Limb (tissue), 2 donors: ENCODE data around the gene TTC28.

ENCODE experiments used
- DNase-seq, 2 donors: peaks; one replicate each; pipeline ENCODE4 v3.0.0-alpha.2; 2016; ENCODE audit errors: extremely low spot score in 2 of 2

The TTC28 gene

DNA sequence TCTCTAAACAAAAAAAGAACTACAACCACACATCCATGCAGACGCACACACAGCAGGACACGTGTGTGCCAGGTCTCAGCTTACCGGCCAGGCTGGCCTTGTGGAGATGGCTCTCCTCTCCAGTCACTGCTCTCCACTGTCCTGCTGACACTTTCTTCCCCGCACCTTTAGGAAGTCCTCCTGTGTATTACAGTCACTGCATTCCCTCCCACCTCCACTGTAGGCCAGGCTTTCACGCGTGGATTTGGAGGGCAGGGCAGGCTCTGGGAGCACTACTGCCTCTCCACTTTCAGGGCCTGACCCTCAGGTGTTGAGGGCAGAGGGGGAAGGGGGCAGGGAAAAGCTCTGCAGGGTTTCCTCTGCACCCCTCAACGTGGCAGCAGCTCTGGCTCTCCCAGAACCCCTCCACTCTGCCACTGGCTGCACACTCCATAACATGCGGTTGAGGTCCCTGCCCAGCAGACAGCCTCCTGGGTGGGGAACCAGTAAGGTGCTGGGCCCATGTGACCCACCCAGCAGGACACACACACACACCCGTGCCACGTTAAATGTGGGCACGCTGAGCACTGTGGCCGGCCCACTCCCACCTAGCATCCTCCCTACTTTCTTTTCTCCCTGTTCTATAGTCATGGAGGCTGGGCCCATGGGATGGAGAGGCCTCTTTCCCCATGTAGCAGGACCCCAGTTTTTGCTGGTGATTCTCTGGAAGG lies 653.6 kb downstream of the TTC28 start:
- DNase-seq: no peak

DNA sequence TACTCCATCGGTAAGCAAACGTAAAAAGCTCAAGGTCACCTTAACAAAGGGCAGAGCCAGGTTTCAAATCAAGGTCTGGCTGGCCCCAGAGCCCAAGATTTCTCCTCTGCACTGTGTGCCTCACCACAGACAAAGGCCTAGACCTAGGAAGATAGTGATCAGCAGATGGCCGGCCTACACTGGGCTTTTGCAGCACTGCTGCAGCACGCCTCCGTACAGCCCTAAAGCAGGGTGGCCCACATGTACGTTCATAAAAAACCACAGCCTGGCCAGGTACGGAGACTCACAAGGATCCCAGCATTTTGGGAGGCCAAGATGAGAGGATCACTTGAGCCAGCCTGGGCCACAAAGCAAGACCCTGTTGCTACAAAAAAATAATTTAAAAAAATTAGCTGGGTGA lies 654.3 kb downstream of the TTC28 start:
- DNase-seq: no peak

DNA sequence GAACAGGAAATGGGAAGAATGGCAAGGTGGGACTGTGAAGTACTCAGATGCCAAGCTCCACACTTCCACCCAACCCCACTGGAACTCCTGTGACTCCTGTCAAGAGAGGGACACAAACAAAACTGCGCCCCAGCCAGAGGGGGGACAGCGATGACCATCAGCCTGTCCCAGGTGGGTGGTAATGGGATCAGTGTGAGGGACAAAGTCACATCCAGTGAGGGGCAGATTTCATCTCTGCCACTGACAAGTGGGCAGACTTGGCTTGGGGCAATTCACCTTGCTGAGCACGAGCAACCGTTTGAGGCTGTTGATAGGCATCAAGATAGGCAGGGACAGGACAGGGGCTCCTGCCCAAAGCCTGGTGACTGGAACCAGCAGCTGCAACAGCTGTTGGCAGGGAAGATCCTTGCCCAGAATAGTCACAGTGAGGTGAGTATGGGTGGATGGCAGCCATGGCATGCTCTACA lies 655.2 kb downstream of the TTC28 start:
- no peak for DNase-seq

DNA sequence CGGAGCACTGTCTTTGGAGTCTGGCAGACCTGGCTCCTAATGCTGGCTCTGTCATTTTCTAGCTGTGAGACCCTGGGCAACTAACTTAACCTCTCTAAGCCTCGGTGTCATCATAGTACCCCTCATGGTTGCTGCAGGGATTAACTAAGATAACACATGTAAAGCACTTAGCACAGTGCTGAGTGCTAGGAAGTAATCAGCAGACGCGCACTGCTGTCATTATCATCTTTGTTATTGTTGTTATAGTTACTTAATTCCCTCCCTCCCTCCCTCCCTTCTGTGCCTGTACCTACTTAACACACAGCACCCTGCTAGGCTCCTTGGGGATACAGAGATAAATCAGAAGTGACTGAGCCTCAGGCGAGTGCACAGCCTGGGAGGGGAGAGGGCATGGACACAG lies 655.9 kb downstream of the TTC28 start:
- no peak for DNase-seq

DNA sequence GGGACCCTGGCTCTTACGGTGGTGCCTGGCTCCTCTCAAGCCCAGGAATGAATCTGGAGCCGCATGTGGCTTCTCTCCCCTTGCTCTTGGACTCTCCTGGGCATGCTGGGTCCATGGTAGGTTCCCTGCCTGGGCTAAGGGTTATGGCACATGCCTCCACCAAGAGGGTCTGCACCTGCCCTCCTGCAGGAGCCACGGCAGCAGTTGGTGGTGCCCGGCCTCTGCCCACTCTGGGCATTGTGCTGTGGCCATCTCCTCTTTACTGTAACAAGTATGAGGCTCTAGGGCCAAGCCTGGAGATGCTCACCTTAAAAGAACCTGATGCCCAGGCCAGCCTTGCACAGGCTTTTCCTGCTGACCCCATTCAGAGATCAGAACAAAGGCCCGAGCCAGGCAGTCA lies 656.6 kb downstream of the TTC28 start:
- DNase-seq: no peak

DNA sequence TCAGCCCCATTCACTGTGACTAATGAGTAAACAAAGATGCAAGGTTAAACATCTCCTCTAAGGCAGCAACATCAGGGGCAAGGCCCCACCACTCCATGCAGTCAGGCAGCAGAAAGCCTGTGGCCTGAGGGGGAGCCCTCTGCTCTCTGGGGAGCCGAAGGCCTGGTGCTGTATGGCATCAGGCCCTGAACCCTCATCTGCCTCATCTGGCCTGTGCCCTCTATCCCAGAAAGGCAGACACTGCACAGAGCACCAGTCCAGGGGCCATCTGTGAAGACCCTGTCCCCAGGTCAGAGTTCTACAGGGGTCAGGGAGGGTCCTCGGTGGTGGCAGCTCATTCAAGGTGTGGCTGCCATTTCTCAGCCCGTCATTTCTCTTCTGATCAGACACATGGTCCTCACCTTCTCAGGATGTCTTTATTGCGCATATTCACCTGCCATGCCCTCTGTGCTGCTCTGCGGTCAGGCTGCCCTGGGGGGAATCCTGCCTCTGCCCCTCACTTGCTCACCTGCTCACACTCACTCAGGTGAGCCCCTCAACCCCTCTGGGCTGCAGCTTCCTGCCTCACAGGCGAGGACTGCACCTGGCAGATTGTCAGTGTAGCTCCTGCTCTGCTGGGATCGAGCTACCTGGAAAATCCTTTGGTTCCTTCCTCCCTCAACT lies 657.5 kb downstream of the TTC28 start:
- DNase-seq: no peak

DNA sequence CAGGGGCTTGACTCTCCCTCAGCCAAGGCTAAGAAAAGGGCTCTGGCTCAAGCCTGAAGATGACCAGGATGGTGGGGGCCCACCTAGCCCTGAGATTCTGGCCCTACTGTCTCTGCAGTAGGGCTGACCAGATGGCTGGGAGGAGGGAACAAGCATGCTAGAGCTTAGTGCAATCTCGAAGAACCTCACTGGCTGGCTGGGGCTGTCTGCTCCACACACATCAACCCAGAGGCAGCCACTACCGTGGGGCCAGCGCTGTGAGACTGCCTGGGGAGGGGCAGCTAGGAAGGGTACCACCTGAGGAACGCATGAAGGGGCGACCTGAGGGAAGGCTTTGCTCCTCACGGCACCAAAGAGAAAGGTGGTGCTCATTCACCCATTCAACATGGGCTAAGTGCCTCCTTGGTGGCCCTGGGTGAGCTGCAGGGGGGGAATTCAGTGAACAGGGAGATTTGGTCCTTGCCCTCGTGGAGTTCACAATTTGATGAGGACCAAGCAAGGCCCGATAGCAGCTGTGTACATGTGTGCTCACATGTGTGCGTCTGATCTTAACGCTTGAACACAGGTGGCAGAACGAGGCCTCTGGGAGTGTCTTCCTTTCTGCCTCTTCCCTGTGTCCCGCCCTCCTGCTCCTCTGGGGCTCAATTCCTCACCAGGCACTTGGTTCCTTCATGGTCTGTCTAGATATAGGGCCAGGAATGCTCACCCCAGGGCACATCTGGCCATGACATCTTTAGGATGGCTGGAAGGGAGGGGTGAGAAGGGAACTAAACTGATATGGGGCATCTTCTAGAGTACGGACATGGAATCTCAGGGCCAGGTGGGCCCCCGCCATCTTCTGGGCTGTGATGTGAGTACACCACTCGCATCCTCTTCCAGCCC lies 658.3 kb downstream of the TTC28 start:
- no peak for DNase-seq

DNA sequence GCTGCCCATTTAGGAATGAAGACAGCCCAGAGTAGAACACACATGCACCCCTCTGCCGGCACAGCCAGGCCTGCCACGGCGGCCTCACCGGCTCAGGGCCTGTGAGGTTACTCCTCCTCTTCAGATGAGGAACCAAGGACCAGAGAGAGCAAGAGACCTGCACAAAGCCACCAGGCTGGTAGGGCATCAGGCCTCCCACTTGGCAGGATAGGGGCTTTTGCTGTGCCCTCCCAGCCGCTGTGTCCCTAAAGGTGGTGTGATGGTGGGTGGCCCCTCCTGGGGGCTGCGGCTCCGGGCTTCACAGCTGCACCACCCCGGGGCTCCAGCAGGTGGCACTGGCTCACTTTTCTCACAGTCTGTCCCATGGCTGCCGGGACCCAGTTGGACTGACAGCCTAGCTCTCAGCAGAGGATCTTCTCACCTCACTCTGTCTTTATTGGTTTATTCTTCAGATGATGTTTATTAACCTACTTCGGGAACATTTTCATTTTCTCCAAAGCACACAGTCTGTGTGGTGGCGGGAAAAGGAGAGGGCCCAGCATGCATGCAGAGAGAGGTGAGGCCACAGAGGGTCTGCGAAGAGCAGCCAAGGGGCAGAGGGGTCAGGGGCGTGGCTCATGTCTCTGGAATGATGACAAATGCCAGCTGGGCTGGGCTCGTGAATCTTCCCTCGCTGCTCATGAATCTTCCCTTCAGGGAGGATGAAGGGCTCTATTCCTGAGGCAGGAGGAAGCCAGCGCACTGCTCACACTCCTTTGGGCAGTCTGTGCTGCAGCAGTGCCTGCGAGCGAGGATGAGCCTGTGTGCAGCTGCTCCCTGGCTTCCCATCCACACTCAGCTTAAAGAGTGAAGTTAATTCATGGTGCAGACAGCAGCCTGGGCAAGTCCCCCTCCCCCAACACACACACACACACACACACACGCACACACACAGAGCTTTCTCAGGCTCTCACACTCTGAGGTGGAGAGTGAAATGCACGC lies 659.5 kb downstream of the TTC28 start:
- peak; percentile 59 to 85 for DNase-seq

DNA sequence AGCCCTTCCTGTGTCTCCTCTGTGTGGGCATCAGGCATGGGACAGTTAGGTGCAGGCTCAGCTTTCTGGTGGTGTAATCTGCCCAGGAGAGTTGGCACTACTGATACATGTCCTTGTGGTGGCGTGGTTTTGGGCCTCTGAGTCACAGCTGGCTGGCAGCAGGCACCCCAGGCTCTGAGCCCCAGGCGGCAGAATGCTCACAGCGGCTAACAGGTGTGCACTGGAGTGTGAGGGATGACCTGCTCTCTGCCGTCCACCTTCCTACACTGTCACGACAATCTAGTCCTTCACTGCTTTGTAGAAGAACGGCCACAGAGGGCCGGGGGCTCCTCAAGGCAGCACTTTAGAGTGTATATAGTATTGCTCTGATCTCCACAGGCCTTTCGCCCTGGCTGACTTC lies 660.3 kb downstream of the TTC28 start:
- no peak for DNase-seq

DNA sequence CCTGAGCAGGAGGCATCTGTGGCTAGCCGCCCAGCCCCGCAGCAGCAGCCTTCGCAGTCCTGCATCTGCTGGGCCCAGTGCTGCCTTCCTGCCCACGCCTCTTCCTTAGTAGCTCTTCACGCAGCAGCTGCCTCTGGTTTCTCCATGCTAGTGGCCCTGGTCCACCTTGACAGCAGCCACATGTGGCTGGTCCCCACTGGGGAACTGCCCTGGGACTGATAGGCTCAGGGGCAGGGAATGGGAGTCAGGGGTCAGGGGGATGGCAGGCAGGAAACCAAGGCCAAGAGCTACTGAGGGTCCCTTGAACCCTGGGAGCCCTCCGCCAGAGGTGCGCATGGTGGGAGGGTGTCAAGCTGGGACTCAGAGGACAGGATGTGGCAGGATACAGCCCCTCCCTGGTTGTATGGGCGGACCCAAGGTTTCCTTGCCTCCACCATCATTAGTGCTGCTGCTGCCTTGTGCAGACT lies 661.1 kb downstream of the TTC28 start:
- DNase-seq: no peak

DNA sequence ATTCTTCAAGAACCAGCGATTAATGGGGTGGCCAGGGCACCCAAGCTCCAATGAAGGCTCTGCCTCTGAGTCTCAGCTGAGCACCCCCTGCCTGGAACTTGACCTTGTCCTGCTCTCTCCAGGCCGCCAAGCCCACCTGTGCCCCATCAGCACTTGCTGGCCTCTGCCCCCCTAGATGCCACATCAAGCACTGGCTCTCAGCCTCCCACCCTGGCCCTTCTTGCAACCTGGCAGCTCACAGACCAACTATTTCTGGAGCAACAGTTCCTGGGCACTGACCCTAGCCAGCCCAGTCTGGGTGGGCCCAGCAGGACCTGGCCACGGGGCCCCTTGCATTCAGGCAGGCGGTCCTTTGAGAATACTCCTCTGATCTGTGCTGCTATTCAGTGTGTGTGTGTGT lies 661.8 kb downstream of the TTC28 start:
- DNase-seq: no peak

DNA sequence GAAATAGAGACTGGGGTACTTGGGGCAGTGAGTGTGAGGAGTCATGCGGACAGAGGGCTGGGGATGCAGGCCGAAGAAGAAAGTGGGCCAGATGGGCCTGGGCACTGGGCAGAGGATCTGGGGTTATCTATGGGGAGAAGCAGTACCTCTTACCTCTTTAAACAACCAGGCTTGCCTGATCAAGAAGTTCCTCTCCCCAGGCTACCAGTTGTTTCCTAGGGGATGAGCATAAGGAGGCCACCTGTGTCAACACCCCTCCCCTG lies 662.2 kb downstream of the TTC28 start:
- DNase-seq: no peak

DNA sequence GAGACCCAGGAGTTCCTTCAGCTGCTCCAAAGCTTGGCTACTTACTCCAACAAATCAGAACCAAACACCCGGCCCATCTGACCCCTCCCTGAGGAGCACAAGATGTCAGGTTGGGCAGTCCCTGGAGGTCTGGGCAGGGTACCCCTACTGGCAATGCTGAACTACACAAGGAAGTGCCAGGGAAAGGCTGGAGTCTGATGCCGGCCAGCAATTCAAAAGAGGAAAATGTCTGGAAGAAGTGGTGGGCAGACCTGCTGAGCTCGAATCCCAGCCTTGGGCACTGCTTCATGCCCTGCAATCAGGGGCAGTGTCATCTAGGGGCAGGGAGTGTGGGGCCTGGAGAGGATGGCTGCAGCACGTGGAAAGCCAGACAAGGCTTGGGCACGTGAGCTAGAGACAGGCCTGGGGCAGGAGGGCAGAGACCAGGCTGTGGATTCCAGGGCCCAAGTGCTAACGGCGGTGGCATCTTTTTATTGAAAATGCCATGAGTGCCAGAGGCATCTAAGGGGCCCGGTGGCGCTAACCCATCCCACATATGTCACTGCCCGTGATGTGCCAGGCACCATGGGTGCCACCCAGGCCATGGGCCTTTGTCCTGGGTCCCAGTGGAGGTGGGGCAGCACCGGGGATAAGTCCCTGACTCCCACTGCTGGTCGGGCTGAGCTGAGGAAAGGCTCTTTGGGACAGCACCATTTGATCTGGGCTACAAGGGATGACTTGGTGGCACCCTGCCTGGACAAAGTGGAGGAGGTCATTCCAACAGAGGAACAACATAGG lies 662.7 kb downstream of the TTC28 start:
- no peak for DNase-seq

DNA sequence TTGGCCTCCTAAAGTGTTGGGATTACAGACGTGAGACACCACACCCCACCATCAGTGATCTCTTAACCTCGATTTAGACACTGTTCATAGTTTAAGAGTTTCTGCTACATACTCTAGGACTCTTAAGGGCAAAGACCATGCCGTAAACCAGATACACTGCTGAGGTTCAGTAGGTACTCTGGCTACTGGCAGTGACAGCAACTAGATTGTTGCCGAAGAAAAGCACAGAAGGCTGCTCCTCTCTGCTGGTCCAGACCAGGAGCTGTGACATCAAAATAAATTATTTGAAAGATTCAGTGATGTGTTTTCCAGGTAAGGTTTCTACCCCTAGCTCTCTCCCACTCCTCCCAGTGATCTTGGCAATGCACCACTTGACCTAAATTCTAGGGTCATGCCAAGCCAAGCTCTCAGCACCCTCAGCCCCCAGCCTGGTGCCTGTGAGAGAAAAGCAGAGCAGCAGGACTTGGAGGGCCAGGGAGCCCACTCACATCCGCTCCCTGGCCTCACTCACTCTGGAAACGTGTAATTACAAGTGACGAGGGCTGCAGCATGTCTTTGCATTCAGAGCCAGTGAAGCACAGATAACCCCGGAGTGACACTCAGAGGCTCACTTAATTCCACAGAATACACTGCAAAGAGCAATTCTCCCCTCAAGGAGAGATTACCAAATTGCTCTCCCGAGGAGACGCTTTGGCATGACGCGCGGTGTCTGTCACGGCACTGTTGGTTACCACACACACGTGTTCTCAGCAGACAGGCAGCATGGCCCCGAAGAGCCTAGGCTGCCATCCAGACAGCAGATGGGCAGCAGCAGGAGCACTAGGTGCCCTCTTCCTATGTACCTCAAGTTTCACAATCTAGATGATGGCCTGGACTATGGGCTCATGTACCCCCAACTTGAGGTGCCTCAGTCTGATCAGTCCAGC lies 663.7 kb downstream of the TTC28 start:
- no peak for DNase-seq

DNA sequence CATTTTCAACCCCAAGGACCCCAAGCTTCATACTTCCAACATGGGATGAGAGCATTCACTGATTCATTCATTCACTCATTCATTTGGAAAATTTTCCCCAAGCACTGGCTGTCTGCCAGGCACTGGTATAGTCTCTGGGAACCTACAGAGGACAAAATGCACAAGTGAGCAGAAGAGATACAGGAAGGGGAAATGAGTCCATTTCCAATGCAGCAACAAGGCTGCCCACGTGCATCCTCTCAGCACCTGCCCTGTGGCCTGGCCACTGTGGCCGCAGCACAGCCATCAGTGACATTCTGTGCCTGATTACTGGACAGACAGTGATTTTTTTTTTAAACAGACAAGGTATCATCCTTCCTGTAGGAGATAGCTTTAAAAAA lies 664.6 kb downstream of the TTC28 start:
- DNase-seq: no peak

DNA sequence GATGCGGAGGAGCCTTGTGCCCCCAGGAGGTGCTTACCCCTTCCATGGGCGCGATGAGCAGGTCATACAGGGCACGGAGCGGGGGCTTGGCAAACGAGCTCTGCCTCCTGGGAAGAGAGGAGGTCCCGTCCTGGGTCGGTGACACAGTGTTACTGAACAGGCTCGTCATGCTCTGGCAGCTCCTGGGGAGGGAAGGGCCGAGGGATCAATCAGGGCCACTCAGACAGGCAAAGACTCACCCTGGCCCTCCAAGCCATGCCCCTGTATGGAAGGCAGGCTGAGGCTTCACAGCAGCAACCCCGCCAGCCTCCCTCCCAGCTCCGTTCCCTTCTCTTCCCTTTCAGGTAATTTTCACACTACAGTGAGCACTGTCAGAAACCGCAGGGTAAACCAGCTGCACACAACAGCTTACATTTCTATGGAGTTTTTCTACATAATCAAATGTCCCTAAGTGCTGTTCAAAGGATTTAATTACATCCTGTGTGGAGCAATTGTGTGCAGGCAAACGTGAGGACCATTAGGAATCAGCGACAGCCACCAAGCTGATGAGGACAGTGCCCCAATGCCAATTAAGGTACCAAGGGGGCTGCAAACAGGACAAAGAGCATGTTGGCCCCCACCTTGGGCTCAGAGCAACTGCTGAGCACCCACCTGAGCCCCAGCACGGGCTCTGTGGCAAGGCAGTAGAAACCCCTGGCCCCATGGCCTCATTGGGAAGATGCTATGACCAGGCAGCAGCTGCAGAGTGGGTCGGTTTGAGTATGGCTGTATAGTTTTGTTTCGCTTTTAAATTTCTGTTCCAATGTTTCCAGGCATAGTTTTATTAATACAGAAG lies 665.2 kb downstream of the TTC28 start:
- DNase-seq: no peak

DNA sequence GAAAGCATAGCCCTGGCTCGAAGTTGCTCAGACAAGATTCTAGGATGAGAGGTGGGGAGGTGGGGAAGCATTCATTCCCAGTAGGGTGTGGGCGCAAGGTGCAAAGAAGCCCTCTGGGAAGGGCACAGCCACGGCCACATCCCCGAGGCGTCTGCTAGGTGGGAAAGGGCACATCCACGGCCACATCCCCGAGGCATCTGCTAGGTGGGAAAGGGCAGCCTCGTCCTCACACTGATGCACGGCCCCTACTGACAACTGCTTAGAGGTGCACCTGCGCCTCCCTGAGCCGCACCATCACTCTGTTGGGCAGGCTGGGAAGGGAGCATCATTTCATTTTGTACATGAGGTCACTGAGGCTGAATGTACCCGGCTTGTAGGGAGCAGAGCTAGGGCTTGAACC lies 666.0 kb downstream of the TTC28 start:
- DNase-seq: no peak

DNA sequence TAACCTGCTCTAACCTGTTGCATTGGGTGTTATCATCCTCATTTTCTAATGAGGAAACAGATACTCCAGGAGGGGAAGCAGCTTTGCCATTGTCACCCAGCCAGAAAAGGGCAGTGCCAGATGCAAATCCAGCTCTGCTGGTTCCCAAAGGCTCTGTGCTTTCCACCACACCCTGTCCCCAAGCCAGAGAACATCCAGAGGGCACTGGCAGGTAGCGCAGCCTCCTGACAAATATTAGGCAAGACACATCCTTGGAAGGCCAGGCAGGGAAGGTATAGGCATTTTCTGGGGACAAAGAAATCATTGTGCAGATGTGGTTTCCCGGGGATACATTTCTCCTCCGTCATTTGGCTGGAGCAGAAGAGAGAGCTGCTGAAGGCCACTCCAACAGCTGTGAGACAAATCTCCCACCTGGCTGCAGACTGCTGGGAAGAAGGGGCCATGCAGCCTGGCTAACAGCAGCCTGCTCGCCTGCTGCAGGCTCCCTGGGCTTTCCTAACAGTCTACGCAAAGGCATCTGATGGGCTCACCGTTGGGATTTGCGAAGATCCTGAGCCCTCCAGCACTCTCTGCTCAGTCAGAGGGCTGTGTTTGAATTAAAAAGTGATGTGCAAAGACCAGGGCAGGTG lies 666.7 kb downstream of the TTC28 start:
- no peak for DNase-seq
